K562 (cell line): ENCODE measurements around the gene GNGT1. TPM values are rescaled to one million over a fixed set of nuclear protein-coding genes. Genes with fewer than 3 reads are reported as not detected.

ENCODE experiments used
- ATAC-seq: fragments of 200-7000 bp; cut with Tn5 transposase; 3 replicates; pipeline ENCODE4 v1.9.1; 2020; ENCODE audit warnings: moderate library complexity
- BruUV-seq: library from RNA; stranded (reverse); fragments of 400-500 nt; replicated peaks from 2 replicates; lab custom pipeline; 2021; lab: Mats Ljungman, UMichigan
- CTCF ChIA-PET: fragments of 300-600 bp; formaldehyde crosslinking; extraction: SDS; loops from one replicate; lab custom pipeline; 2021; ENCODE audit warnings: low intra/inter-chr PET ratio; lab: Yijun Ruan, JAX
- POLR2A ChIA-PET: fragments of 300-600, 350-650 bp; sonication (Branson Sonifier 250); formaldehyde crosslinking; extraction: SDS; loops from one replicate; lab custom pipeline; 2021; ENCODE audit warnings: antibody characterized with exemption, inconsistent platforms; lab: Yijun Ruan, JAX
- DNase-seq, 4 experiments: peaks; one replicate each; pipeline versions ENCODE4 v3.0.0 to v3.0.0-alpha.2; 2011 to 2018; ENCODE audit warnings: low spot score in 3 of 4, mixed read lengths in 3 of 4; ENCODE audit errors: extremely low read depth in 1 of 4
- FAIRE-seq: peaks from 2 replicates; lab custom pipeline; 2011; peaks lifted over from hg19 to GRCh38; lab: Jason Lieb, UNC
- H2AFZ ChIP-seq: 2 replicates; pipeline ENCODE4 v1.6.0; 2011; ENCODE audit warnings: low read depth, low read length, control low read depth, inconsistent platforms
- H3K27ac ChIP-seq: fragments of 200-600 bp; 3 replicates; pipeline ENCODE4 v1.8.0; 2011; ENCODE audit warnings: low read depth, mild to moderate bottlenecking, control low read depth, inconsistent platforms, low read length, moderate library complexity, mixed read lengths; ENCODE audit errors: extremely low read depth
- H3K27me3 ChIP-seq, 2 experiments: fragments of 300-600 bp in 1 of 2; 2 replicates in 1 of 2; 3 replicates in 1 of 2; pipeline versions ENCODE4 v1.6.0 to v1.8.0; 2011; ENCODE audit warnings: inconsistent platforms in 2 of 2, low read length in 2 of 2, mild to moderate bottlenecking in 1 of 2, mixed read lengths in 1 of 2, moderate library complexity in 1 of 2; ENCODE audit not compliant: control insufficient read depth in 2 of 2, insufficient read depth in 2 of 2
- H3K36me3 ChIP-seq: fragments of 300-600 bp; 3 replicates; pipeline ENCODE4 v1.8.0; 2011; ENCODE audit warnings: mild to moderate bottlenecking, low read length, inconsistent platforms; ENCODE audit not compliant: control insufficient read depth, insufficient read depth
- H3K4me1 ChIP-seq, 2 experiments: fragments of 200-600 bp in 1 of 2; replicated peaks in 1 of 2; 2 replicates in 1 of 2; 3 replicates in 1 of 2; pipeline versions ENCODE4 v1.5.1 to v1.8.0; 2011; ENCODE audit warnings: inconsistent platforms in 2 of 2, low read length in 2 of 2, mild to moderate bottlenecking in 1 of 2, mixed read lengths in 1 of 2, moderate library complexity in 1 of 2; ENCODE audit not compliant: control insufficient read depth in 2 of 2, insufficient read depth in 2 of 2
- H3K4me2 ChIP-seq: 2 replicates; pipeline ENCODE4 v1.6.1; 2011; ENCODE audit warnings: low read length, control low read depth, inconsistent platforms, mixed read lengths; ENCODE audit not compliant: insufficient read depth
- H3K4me3 ChIP-seq: fragments of 200-600 bp; sonication (generic), shearing (Covaris generic); 2 replicates; pipeline ENCODE4 v1.5.1; 2016; ENCODE audit warnings: control low read depth, inconsistent platforms
- H3K79me2 ChIP-seq: fragments of 200-600 bp; 3 replicates; pipeline ENCODE4 v1.8.0; 2011; ENCODE audit warnings: low read length, inconsistent platforms; ENCODE audit not compliant: control insufficient read depth, insufficient read depth
- H3K9ac ChIP-seq, 2 experiments: 2 replicates each; pipeline versions ENCODE4 v1.6.0 to v1.6.1; 2011; ENCODE audit warnings: low read depth in 2 of 2, low read length in 2 of 2, control low read depth in 1 of 2, inconsistent platforms in 1 of 2, mild to moderate bottlenecking in 1 of 2, mixed read lengths in 1 of 2; ENCODE audit not compliant: insufficient read depth in 1 of 2
- H3K9me1 ChIP-seq: one replicate; pipeline ENCODE4 v1.6.0; 2011; ENCODE audit warnings: inconsistent platforms, mild to moderate bottlenecking, low read length, moderate library complexity; ENCODE audit not compliant: control insufficient read depth, insufficient read depth
- H3K9me3 ChIP-seq: replicated peaks from 2 replicates; pipeline ENCODE4 v1.5.1; 2011; ENCODE audit warnings: low read depth, low read length, inconsistent platforms; ENCODE audit not compliant: control insufficient read depth, insufficient read depth
- H4K20me1 ChIP-seq: replicated peaks from 2 replicates; pipeline ENCODE4 v1.6.1; 2011; ENCODE audit warnings: low read length, inconsistent platforms, mixed read lengths; ENCODE audit not compliant: control insufficient read depth, insufficient read depth
- GABPB2 ChIP-seq: fragments of 250-450 bp; sonication (Bioruptor Pico); conservative IDR thresholded peaks from 2 replicates; pipeline ENCODE4 v1.5.1; 2021; ENCODE audit warnings: mild to moderate bottlenecking
- HDGF ChIP-seq: fragments of 450-650 bp; IDR thresholded peaks from 2 replicates; pipeline ENCODE4 v1.6.1; 2016
- KAT2B ChIP-seq: IDR thresholded peaks from one replicate; pipeline ENCODE4 v1.6.1; 2012; ENCODE audit warnings: low read depth, mild to moderate bottlenecking, control low read depth, inconsistent platforms, low read length, moderate library complexity
- MXI1 ChIP-seq: IDR thresholded peaks from 2 replicates; pipeline ENCODE4 v1.6.1; 2011; ENCODE audit warnings: low read depth, mild to moderate bottlenecking, improper control_type of control experiment, low read length
- PHF20 ChIP-seq: fragments of 450-650 bp; IDR thresholded peaks from 2 replicates; pipeline ENCODE4 v1.6.1; 2018; ENCODE audit not compliant: partially characterized antibody
- ZNF133 ChIP-seq: fragments of 250-450 bp; sonication (Bioruptor Pico); IDR thresholded peaks from 2 replicates; pipeline ENCODE4 v1.4.0; 2020; ENCODE audit warnings: mild to moderate bottlenecking
- ZNF75A ChIP-seq: fragments of 450-650 bp; formaldehyde crosslinking; IDR thresholded peaks from 2 replicates; pipeline ENCODE4 v1.4.0; 2020; ENCODE audit warnings: mild to moderate bottlenecking
- ZNF79 ChIP-seq: fragments of 250-450 bp; sonication (Bioruptor Pico); IDR thresholded peaks from 2 replicates; pipeline ENCODE4 v1.4.0; 2020; ENCODE audit warnings: low read depth, mild to moderate bottlenecking, moderate library complexity
- ZSCAN29 ChIP-seq: fragments of 450-650 bp; IDR thresholded peaks from 2 replicates; pipeline ENCODE4 v1.6.1; 2017
- in situ Hi-C: fragments of 300-500 bp; cut with MboI; formaldehyde crosslinking; loops from 4 replicates; pipeline ENCODE4 v1.15.0; 2018; ENCODE audit warnings: inconsistent platforms, mixed read lengths
- intact Hi-C: fragments of 100-400 bp; cut with micrococcal nuclease; formaldehyde crosslinking; loops from 2 replicates; pipeline ENCODE4 v1.14.2; 2022
- polyA plus RNA-seq, 8 experiments: library from polyadenylated mRNA; depleted of rRNA in 4 of 8; stranded (reverse) in 5 of 8; unstranded in 3 of 8; fragments of >200 nt; fragmentation: Nextera tagmentation in 2 of 8; fragmentation: Illumina TruSeq in 1 of 8; extraction: Ambion mirVana in 2 of 8; extraction: Trizol in 1 of 8; gene quantifications; 2 replicates each; pipeline versions ENCODE4 v1.2.1 to v1.2.3, GENCODE V29; 2011 to 2014; ENCODE audit warnings: inconsistent platforms in 1 of 8, missing spikeins in 1 of 8
- total RNA-seq, 7 experiments: library from RNA; depleted of rRNA in 6 of 7; stranded (reverse); fragments of >200 nt in 6 of 7; fragmentation: Illumina TruSeq in 2 of 7; extraction: Trizol in 2 of 7; gene quantifications; 2 replicates each; pipeline versions ENCODE4 v1.2.1 to v1.2.3, GENCODE V29; 2011 to 2021; ENCODE audit warnings: low replicate concordance in 1 of 7
- TF ChIP-seq, protein P1 (sequence below): sonication (generic); formaldehyde crosslinking; IDR thresholded peaks from 2 replicates; pipeline ENCODE4 v1.8.0; 2022; ENCODE audit warnings: mild to moderate bottlenecking, missing genetic modification reagents
- TF ChIP-seq, protein P2 (sequence below): fragments of 150-350 bp; IDR thresholded peaks from 2 replicates; pipeline ENCODE4 v1.6.1; 2014; ENCODE audit warnings: low read depth, mild to moderate bottlenecking, low read length, borderline replicate concordance

The GNGT1 gene
- total and polyA plus RNA-seq, 9 of the 15 experiments (the other 6 are each of a cell fraction or from before 2014, with no cell fraction given) = 0.04 to 0.83 (median 0.51) TPM; not detected in 2

DNA sequence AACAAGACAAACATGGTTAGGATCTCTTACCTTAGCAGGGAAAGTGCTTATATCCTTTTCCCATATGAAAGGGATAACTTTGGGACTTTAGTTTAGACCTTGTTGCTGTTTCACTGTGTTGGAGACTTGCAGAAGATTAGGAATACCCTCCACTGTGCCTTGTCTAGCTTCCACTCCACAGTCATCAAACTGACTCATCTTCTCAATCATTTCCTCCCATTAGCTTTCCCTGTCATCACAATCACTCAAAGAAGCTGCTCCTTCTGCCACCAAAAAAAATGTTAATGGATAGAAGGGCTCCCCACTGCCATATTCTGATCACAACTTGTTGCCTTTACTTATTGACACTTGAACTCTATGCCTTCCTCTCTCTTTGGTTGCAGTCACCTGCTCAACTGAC lies 31.9 kb downstream of the GNGT1 start:
- intact Hi-C loops = no loop called here
- no peaks in the 10 kb centered on the region for H3K36me3 ChIP-seq
- POLR2A ChIA-PET = no interaction called here
- TF ChIP-seq MXI1 (no peak), PHF20 (no peak), ZSCAN29 (no peak), ZNF75A (CRISPR knock-in tag) (no peak), KAT2B (no peak), ZNF133 (CRISPR knock-in tag) (no peak), ZNF79 (no peak), HDGF (no peak), GABPB2 (CRISPR knock-in tag) (no peak)
- TF ChIP-seq, protein P1, sequence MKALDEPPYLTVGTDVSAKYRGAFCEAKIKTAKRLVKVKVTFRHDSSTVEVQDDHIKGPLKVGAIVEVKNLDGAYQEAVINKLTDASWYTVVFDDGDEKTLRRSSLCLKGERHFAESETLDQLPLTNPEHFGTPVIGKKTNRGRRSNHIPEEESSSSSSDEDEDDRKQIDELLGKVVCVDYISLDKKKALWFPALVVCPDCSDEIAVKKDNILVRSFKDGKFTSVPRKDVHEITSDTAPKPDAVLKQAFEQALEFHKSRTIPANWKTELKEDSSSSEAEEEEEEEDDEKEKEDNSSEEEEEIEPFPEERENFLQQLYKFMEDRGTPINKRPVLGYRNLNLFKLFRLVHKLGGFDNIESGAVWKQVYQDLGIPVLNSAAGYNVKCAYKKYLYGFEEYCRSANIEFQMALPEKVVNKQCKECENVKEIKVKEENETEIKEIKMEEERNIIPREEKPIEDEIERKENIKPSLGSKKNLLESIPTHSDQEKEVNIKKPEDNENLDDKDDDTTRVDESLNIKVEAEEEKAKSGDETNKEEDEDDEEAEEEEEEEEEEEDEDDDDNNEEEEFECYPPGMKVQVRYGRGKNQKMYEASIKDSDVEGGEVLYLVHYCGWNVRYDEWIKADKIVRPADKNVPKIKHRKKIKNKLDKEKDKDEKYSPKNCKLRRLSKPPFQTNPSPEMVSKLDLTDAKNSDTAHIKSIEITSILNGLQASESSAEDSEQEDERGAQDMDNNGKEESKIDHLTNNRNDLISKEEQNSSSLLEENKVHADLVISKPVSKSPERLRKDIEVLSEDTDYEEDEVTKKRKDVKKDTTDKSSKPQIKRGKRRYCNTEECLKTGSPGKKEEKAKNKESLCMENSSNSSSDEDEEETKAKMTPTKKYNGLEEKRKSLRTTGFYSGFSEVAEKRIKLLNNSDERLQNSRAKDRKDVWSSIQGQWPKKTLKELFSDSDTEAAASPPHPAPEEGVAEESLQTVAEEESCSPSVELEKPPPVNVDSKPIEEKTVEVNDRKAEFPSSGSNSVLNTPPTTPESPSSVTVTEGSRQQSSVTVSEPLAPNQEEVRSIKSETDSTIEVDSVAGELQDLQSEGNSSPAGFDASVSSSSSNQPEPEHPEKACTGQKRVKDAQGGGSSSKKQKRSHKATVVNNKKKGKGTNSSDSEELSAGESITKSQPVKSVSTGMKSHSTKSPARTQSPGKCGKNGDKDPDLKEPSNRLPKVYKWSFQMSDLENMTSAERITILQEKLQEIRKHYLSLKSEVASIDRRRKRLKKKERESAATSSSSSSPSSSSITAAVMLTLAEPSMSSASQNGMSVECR (CRISPR knock-in tag) = no peak
- TF ChIP-seq, protein P2, sequence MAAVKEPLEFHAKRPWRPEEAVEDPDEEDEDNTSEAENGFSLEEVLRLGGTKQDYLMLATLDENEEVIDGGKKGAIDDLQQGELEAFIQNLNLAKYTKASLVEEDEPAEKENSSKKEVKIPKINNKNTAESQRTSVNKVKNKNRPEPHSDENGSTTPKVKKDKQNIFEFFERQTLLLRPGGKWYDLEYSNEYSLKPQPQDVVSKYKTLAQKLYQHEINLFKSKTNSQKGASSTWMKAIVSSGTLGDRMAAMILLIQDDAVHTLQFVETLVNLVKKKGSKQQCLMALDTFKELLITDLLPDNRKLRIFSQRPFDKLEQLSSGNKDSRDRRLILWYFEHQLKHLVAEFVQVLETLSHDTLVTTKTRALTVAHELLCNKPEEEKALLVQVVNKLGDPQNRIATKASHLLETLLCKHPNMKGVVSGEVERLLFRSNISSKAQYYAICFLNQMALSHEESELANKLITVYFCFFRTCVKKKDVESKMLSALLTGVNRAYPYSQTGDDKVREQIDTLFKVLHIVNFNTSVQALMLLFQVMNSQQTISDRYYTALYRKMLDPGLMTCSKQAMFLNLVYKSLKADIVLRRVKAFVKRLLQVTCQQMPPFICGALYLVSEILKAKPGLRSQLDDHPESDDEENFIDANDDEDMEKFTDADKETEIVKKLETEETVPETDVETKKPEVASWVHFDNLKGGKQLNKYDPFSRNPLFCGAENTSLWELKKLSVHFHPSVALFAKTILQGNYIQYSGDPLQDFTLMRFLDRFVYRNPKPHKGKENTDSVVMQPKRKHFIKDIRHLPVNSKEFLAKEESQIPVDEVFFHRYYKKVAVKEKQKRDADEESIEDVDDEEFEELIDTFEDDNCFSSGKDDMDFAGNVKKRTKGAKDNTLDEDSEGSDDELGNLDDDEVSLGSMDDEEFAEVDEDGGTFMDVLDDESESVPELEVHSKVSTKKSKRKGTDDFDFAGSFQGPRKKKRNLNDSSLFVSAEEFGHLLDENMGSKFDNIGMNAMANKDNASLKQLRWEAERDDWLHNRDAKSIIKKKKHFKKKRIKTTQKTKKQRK = no peak

More for the DNA sequence above, 31.9 kb downstream of the GNGT1 start:
- Histone ChIP-seq H3K4me1 (no peaks in the 10 kb centered on the region), H3K4me2 (no peak overlapping the region), H3K9me3 (no peaks in the 10 kb centered on the region), H4K20me1 (no peaks in the 10 kb centered on the region), H3K4me3 (no peak overlapping the region), H3K79me2 (no peaks in the 10 kb centered on the region), H3K27ac (no peak overlapping the region), H2AFZ (no peak overlapping the region), H3K9me1 (no peaks in the 10 kb centered on the region), H3K27me3 (no peaks in the 10 kb centered on the region), H3K9ac (no peak overlapping the region)
- no peak for FAIRE-seq
- no TSS peak for BruUV-seq
- no peak for ATAC-seq
- CTCF ChIA-PET = no interaction called here
- in situ Hi-C loops = no loop called here
- DNase-seq = no peak
